GM12875 (cell line): ENCODE results near the gene PKIB.

ENCODE experiments used
- H3K4me3 ChIP-seq: one replicate; pipeline ENCODE4 v1.5.1; 2011; ENCODE audit warnings: low read depth, low read length, control low read depth
- CTCF ChIP-seq: IDR thresholded peaks from 2 replicates; pipeline ENCODE4 v1.5.1; 2011; ENCODE audit warnings: low read depth, mild to moderate bottlenecking, control low read depth, inconsistent platforms, low read length, moderate library complexity, borderline replicate concordance; ENCODE audit not compliant: insufficient read depth

Gene PKIB

DNA sequence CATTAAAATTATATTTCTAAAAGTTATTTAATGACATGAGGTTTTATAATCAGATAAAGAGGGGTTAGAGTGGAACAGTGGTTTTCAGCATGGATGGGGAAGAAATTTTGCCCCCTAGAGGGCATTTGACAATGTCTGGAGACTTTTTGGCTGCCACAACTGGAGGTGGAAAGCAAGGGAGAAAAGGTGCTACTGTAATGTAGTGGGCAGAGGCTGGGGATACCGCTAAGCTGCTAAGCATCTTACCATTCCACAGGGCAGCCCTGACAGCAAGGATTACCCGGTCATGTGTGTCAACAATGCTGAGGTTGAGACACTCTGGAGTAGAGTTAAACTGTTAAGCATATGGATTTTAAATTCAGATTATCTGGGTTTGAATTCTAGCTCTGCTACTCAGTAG is 116.4 kb downstream of the PKIB start:
- TF ChIP-seq CTCF: peak; percentile 47; the same call in 1 of the 2 replicates
- no peak overlapping the region for H3K4me3 ChIP-seq

GRCh38 chr6:122727244-122727643 is 117.0 kb downstream of the PKIB start:
- TF ChIP-seq CTCF: no peak
- H3K4me3 ChIP-seq: no peak overlapping the region

- H3K4me3 ChIP-seq: no peak overlapping the region
- no peak for TF ChIP-seq CTCF
These were observed 120.1 kb downstream of the PKIB start for GRCh38 chr6:122730334-122730733.

- no peak overlapping the region for H3K4me3 ChIP-seq
- TF ChIP-seq CTCF: peak; percentile 53; the same call in 1 of the 2 replicates
These were observed 120.7 kb downstream of the PKIB start for GRCh38 chr6:122730775-122731386.

DNA sequence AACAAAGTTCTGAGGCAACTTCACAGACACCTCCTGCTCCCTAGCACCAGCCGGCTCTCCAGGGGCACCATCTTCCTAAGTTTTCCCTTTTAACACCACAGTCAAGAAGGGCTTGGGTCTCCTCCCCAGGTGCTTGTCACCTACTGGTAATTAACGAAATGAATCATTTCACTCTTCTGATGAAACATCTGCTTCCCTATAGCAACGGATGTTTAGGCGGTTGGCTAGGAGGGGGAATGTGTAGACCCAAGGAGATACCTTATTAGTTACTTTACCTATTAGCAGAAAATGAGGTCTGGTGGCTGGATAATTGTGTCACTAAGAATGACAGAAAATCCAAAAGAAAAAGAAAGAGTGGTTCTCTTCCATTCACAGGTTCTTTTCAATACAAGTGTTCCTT is 123.1 kb downstream of the PKIB start:
- TF ChIP-seq CTCF: no peak
- no peak overlapping the region for H3K4me3 ChIP-seq

DNA sequence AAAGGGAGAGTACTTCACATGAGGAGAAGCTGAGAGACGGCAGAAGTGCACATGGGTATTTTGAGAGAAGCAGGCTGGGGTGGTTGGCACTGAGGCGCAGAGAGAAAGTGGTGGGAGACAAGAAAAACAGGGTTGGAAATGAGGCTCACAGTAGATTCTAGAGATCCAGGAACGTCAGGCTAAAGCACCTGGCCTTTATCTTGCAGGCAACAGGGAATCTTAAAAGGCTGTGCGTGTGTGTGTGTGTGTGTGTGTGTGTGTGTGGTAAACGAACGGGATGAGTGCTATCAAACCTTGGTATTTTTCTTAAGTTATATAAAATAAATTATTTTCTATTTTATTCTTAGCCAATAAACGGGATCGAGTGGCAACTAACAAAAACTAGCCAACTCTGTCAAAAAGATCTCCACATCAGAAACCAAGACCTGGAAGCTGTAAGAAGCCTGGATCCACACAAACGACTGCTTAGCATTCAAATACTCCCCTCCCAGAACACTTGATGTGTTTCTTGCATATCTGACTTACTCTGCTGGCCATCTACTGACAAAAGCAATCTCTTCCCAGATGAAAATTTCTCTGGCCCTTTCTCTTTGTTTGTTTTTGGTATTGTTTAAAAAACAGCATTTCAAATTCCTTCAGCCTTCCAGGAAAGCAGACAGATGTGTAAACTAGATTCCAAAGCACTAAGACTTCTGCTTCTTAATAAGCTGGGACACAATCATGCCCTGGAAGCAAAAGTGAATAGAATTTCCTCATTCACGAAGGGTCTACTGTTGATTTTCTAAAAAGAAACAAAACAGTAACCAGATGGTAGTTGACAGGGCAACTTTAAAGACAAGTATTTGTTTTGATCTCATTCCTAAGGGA is 124.6 kb downstream of the PKIB start:
- no peak overlapping the region for H3K4me3 ChIP-seq
- TF ChIP-seq CTCF: no peak

DNA sequence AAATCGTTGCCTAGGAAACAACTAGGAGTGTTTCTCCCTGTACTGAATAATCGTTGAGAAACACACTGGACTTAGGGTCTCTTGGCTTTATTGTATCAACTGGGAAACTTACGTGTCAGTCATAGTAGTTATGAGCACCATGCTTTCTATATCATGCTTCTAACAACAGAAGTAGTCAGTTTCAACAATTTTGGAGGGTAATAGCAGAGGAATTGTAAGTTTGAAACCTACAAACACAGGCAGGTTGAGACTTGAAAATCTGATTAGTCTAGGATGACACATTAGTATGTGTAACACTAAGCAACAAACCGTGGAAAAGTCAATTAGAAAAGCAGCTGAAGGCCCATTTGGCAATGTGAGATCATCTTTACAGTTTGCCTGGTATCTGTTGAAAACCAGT is 125.4 kb downstream of the PKIB start:
- H3K4me3 ChIP-seq: no peak overlapping the region
- TF ChIP-seq CTCF: no peak
